Measurements from ENCODE around the gene LRRC26. TPM values are rescaled to one million over a fixed set of nuclear protein-coding genes. Genes with fewer than 3 reads are reported as not detected.

Gene LRRC26
- total and polyA plus RNA-seq, 2 of the 13 experiments (the other 11 are each of a cell fraction or from before 2014, with no cell fraction given): not detected

DNA sequence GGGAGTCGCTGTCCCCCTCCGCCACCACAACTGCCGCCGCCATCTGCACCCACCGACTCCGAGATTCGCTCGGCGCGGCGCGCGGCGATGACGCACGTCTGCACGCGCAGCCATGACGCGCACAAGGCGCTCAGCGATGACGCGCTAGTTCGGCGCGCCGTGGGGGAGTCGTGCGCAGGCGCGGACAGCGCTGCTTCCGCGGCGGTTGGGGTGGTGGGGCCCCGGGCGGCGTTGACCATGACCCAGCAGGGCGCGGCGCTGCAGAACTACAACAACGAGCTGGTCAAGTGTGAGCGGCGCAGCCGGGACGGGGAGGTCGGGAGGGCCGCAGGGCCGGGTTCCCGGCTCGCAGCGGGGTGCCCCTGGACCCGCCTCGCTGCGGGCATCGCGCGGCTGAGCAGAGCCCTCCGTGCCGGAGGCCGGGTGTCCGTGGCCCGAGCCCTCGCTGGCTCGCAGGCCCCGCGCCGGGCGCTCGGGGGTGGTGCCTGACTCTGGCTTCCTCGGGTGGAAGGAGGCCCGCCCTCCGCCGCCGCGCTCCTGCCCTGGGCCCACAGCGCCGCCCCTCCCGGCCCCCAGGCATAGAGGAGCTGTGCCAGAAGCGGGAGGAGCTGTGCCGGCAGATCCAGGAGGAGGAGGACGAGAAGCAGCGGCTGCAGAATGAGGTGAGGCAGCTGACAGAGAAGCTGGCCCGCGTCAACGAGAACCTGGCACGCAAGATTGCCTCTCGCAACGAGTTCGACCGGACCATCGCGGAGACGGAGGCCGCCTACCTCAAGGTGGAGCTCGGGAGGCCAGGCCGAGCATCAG lies 18.8 kb upstream of the LRRC26 start, which contains the start of the genes ANAPC2 and SSNA1 (continued):
- TF ChIP-seq, protein P1, sequence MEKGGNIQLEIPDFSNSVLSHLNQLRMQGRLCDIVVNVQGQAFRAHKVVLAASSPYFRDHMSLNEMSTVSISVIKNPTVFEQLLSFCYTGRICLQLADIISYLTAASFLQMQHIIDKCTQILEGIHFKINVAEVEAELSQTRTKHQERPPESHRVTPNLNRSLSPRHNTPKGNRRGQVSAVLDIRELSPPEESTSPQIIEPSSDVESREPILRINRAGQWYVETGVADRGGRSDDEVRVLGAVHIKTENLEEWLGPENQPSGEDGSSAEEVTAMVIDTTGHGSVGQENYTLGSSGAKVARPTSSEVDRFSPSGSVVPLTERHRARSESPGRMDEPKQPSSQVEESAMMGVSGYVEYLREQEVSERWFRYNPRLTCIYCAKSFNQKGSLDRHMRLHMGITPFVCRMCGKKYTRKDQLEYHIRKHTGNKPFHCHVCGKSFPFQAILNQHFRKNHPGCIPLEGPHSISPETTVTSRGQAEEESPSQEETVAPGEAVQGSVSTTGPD (CRISPR knock-in tag; IDR thresholded peaks at IDR 0.05): no peak
- TF ChIP-seq ZFP82 (CRISPR knock-in tag; IDR thresholded peaks at IDR 0.05; ENCODE audit: borderline replicate concordance): peak; percentile 82; the same call in 1 of the 2 replicates
- peak; percentile 92 for TF ChIP-seq YY1 (IDR thresholded peaks at IDR 0.05; ENCODE audit: insufficient read depth, insufficient replicate concordance, low read depth, low read length)
- no peak for TF ChIP-seq ADNP (CRISPR knock-in tag; IDR thresholded peaks at IDR 0.05)
- no peak for TF ChIP-seq PHB2 (IDR thresholded peaks at IDR 0.05; ENCODE audit: partially characterized antibody)
- TF ChIP-seq, protein P2, sequence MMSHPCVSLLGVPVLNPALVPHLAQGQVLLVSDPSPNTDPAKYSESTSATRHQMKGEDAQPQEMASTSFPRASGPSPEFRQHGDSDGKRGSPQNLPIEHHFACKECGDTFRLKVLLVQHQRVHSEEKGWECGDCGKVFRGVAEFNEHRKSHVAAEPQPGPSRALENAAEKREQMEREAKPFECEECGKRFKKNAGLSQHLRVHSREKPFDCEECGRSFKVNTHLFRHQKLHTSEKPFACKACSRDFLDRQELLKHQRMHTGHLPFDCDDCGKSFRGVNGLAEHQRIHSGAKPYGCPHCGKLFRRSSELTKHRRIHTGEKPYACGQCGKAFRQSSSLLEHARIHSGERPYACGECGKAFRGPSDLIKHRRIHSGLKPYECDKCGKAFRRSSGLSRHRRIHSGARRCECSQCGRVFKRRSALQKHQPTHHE (CRISPR knock-in tag; IDR thresholded peaks at IDR 0.05; ENCODE audit: borderline replicate concordance): peak; percentile 94
- TF ChIP-seq, protein P3, sequence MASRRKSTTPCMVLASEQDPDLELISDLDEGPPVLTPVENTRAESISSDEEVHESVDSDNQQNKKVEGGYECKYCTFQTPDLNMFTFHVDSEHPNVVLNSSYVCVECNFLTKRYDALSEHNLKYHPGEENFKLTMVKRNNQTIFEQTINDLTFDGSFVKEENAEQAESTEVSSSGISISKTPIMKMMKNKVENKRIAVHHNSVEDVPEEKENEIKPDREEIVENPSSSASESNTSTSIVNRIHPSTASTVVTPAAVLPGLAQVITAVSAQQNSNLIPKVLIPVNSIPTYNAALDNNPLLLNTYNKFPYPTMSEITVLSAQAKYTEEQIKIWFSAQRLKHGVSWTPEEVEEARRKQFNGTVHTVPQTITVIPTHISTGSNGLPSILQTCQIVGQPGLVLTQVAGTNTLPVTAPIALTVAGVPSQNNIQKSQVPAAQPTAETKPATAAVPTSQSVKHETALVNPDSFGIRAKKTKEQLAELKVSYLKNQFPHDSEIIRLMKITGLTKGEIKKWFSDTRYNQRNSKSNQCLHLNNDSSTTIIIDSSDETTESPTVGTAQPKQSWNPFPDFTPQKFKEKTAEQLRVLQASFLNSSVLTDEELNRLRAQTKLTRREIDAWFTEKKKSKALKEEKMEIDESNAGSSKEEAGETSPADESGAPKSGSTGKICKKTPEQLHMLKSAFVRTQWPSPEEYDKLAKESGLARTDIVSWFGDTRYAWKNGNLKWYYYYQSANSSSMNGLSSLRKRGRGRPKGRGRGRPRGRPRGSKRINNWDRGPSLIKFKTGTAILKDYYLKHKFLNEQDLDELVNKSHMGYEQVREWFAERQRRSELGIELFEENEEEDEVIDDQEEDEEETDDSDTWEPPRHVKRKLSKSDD (CRISPR knock-in tag; IDR thresholded peaks at IDR 0.05; ENCODE audit: low read depth): peak; percentile 98
- TF ChIP-seq, protein P4, sequence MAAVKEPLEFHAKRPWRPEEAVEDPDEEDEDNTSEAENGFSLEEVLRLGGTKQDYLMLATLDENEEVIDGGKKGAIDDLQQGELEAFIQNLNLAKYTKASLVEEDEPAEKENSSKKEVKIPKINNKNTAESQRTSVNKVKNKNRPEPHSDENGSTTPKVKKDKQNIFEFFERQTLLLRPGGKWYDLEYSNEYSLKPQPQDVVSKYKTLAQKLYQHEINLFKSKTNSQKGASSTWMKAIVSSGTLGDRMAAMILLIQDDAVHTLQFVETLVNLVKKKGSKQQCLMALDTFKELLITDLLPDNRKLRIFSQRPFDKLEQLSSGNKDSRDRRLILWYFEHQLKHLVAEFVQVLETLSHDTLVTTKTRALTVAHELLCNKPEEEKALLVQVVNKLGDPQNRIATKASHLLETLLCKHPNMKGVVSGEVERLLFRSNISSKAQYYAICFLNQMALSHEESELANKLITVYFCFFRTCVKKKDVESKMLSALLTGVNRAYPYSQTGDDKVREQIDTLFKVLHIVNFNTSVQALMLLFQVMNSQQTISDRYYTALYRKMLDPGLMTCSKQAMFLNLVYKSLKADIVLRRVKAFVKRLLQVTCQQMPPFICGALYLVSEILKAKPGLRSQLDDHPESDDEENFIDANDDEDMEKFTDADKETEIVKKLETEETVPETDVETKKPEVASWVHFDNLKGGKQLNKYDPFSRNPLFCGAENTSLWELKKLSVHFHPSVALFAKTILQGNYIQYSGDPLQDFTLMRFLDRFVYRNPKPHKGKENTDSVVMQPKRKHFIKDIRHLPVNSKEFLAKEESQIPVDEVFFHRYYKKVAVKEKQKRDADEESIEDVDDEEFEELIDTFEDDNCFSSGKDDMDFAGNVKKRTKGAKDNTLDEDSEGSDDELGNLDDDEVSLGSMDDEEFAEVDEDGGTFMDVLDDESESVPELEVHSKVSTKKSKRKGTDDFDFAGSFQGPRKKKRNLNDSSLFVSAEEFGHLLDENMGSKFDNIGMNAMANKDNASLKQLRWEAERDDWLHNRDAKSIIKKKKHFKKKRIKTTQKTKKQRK (IDR thresholded peaks at IDR 0.05; ENCODE audit: low read length): no peak
- TF ChIP-seq MIXL1 (CRISPR knock-in tag; IDR thresholded peaks at IDR 0.05): peak; percentile 67; the same call in 1 of the 2 replicates
- TF ChIP-seq NCOA5 (CRISPR knock-in tag; IDR thresholded peaks at IDR 0.05): no peak
- TF ChIP-seq ZFY (CRISPR knock-in tag; IDR thresholded peaks at IDR 0.05): peak; percentile 95
- no peak for TF ChIP-seq RAD51 (IDR thresholded peaks at IDR 0.05; ENCODE audit: borderline replicate concordance)
- TF ChIP-seq SOX5 (CRISPR knock-in tag; IDR thresholded peaks at IDR 0.05; ENCODE audit: borderline replicate concordance): peak; percentile 56
- TF ChIP-seq ONECUT2 (CRISPR knock-in tag; IDR thresholded peaks at IDR 0.05): no peak

Data from HepG2 (cell line).